GM18861 (cell line): ENCODE data around the gene IL1R1.

Experiments
- ATAC-seq: cut with Tn5 transposase; IDR thresholded peaks from one replicate; pipeline ENCODE4 v1.9.1; 2021; ENCODE audit not compliant: unreplicated experiment

Gene IL1R1

GRCh38 chr2:102137138-102137537 lies 5.4 kb upstream of the IL1R1 start:
- ATAC-seq, result no peak

DNA sequence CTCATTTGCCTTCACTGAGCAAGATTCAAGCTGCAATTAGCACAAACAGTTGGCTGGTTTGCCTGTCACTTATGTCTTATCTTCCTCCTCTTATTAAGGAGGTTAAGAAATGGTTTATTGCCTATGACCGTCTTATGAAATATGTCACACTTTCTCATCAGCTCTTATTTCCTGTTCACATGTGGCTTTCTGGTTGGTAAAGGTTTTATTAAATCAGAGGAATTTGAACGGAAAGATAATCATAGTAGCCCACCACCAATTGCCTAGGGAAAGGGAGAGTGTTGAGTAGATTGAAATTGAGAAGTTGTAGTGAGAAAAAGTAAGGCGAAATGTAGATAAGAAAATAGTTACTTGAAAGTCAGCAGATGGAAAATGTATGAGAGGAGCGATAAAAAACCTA lies 4.2 kb upstream of the IL1R1 start:
- no peak for ATAC-seq

- no peak for ATAC-seq
Observed at GRCh38 chr2:102139851-102140250, 2.7 kb upstream of the IL1R1 start.

DNA sequence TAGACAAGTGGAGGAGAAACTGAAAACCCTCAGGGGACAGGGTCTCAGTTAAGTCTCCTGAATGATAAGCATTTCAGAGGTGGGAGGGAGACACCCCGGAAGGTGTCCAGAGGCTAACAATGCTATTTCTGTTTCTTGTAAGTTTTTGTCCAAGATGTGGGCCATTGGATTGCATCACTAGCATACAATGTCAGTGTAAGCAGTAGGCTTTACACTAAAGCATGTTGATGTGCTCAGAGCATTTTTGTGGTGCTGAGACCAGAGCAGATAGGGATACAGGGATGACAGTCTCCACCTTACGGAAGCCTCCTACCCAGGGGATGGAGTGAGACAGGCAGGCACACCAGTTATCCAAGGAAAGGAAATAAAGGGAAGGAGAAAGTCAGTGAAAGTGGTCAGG lies 2.2 kb upstream of the IL1R1 start:
- ATAC-seq, result no peak

DNA sequence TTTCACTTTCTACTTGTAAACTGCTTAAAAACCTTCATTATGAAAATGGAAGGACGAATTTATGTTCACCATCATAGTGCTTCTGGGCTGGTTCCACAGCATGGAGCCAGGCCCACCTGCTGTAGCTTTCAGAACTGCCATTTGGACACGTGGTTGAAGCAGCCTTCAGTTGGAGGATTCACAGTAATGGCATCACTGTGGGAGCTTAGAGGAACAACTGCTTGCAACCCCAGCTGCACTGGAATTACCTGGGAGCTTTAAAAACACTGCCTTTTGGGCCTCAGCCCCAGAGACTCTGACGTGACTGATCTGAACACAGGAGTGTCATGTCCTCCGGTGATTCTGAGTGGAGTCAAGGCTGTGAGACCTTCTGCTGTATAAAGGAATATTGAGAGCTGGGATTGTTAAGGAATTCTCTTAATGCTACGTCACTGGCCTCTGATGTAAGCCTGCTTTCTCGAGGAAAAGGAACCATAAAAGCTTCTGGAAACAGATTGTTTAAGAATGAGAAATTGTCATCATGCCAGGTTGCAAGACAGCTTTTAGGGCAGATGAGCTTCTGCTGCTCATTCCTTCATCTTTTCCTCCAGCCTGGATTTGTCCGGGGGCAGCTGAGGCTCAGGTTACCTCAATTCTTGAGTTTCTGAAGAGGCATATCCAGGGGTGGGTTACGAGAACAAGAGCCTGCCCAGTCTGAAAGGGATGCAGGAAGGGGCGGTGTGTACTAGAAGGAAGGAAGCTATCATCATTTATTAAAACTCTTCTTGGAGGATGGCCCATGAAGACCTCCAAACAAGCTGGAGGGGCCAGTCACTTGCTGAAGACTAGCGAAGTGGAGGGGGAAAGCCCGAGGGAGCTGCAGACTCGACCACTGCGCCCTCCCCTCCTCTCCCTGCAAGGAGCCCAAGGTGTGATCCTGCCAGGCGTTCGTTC lies 1.3 kb upstream of the IL1R1 start:
- ATAC-seq, result no peak

DNA sequence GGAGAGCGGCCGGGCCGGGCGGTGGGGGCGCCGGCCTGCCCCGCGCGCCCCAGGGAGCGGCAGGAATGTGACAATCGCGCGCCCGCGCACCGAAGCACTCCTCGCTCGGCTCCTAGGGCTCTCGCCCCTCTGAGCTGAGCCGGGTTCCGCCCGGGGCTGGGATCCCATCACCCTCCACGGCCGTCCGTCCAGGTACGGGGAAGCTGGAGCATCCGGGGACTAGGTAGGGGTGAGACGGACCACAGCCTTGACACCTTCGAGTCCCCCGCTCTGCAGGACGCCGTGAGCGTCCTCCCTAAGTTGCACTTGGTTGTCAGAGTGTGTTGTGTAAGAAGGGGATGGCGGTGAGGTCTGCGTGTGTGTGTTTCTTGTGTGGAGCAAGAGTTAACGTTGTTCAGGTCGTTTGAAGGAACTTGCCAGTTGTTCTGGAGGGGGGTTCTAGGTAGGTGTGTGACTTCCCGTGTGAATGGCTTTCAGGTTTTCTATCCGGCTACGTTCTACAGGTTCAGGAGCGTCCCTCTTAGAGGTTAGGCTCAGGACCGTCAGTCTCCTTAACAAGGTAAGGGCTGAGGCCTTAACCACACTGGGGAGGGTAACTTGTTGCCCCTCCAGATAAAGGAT lies 393 bp downstream of the IL1R1 start:
- ATAC-seq, result no peak

DNA sequence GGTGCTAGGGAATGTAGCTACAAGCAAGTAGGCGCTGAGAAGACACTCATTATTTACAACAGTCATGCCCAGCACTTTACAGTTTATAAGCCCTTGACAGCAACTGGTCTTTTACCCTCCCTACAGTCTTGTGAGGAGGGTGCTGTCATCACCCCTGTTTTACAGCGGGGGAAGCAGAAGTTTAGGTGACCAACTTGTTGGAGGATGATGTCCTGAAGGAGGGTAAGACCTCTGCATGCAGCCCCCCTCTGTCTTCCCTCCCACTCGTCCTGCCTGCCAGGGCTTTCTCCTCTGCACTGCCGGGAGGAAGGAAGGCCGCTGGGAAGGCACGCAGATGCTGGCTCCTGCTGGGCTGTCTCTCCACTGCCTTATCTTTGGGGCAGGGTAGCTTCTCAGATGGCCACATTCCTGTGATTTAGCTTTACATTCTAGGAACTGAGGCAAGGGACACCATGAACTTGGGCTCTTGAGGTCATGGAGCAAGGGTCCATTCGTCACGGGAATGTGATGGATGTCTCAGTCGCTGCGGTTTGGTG lies 972 bp downstream of the IL1R1 start:
- no peak for ATAC-seq

DNA sequence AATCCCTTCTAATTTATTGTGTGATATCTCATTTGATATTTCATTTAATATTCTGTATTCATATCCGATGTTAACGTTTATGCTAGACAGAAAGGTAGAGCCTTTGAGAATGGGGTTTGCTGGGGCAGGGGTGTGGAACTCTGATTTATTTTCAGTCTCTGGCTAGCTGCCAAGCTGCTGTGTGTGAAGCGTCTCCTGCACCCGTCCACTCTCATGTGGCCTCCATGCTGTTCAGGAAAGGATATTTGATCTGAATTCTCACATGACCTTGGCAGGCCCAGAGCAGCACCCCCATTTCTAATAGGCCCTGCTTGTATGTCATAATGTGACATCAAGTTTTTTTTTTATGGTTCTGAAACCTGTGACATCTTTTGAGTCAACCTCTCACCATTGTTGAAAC lies 1.6 kb downstream of the IL1R1 start:
- no peak for ATAC-seq

GRCh38 chr2:102145107-102145506 lies 2.6 kb downstream of the IL1R1 start:
- no peak for ATAC-seq

DNA sequence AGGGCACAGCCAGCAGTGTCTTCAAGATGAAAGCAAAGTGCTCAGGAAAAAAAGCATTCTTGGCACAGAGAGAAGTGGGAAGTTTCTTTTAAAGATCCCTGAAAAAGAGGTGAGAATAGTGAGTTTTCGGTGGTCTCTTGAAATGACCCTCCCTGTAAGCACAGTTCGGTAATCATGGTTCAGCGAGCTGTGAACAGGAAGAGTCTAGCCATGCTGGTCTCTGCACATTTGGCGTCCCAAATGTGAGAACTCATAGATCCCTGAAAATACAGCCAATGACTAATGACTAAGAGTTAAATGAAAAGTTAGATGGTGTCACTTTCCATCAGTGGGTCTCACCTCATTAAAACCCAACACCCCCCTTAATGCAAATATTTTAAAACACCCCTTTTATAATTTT lies 3.4 kb downstream of the IL1R1 start:
- no peak for ATAC-seq

DNA sequence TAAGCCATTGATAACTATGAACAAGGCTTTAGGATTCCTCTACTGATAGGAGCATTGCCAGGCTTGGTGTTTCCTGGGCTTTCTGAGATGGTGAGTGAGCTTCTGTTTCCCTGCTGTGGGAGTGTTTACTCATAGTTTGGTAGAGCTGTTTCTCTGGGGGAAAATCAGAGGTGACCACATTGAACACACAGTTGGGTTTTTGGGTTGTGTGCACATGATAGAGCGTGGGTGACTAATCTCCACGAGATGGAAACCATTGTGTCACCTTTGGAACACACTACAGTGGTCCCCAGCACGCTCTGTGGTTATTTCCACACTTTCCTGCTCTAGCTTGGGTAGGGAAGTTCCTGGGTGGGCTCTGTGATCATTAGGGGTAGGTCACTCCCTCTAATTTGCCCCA lies 5.4 kb downstream of the IL1R1 start:
- no peak for ATAC-seq

DNA sequence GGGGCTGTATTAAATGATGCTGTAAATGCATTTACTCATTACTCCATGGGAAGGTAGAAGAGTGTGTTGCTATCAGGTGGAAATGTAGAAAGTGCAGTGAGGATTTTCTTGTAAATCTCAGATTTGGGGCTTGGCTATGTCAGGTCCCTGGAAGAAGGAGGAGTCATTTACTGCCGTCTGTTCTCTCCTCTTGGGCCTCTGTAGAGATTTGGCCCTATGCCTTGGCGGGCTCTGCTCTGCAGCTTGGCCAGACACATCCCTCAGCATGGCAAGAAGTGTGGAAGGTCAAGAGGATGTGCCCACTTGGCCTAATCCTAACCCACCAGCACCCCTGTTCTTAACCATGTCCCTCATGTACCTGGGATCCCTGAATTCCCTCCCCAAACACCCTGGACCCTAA lies 6.7 kb downstream of the IL1R1 start:
- ATAC-seq, result no peak

- ATAC-seq, result no peak
Observed at GRCh38 chr2:102149644-102150455, 7.3 kb downstream of the IL1R1 start.

DNA sequence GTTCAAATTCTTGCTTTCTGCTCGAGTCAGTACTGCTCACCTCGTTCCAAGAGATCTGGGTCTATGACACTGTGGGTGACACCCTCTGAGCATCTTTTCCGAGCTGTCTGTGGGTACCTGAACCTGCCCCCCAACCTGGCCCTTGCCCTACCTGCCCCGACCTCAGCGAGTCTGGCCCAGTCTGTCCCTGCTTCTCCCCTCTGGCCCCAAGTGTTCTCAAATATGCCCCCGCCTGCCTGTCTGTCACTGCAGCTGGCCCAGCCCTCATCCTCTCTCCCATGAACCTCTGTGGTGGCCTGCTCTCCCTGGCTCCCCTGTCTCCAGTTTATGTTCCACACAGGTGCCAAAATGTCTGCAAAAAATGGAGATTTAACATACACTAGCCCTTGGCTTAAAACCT lies 11.8 kb downstream of the IL1R1 start:
- no peak for ATAC-seq

- ATAC-seq, result no peak
Observed at GRCh38 chr2:102154946-102155702, 12.6 kb downstream of the IL1R1 start.

DNA sequence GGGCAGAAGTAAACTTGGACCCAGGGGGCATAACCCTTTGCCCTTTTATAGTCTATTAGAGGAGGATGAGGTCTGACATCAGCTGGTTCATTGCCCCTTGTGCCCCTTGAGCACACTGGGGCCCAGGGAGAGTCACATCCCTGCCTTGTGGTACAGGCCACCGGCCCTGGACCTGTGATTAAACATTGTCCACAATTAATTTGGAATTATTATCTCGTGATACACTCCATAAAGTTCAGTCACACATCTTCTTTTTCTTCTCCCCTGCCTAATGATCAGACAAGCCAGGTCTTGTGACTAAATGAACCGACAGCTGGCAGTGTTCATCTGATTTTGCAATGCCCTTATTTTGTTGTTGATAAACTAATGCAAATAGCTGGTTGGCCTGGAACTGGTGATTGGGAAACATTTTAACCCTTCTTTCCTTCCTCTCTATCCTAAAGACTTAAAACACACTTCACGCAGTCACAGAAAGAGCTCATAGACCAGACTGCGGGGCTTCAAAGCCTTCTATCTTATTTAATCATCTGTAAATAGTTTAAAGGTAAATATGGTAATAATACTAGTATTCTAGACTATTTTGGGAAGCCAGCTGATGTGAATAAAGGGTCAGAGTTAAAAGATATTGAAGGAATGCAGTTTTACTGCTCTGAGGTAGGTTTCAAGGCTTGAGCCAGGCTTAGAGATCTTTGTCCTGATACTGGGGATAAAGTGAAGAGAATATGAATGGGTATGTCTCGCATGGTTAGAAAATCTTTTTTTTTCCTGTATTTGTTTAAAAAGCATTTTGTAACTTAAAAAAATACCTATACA lies 13.4 kb downstream of the IL1R1 start:
- no peak for ATAC-seq

GRCh38 chr2:102158011-102158755 lies 15.6 kb downstream of the IL1R1 start:
- ATAC-seq, result no peak

GRCh38 chr2:102159295-102159694 lies 16.7 kb downstream of the IL1R1 start:
- no peak for ATAC-seq

DNA sequence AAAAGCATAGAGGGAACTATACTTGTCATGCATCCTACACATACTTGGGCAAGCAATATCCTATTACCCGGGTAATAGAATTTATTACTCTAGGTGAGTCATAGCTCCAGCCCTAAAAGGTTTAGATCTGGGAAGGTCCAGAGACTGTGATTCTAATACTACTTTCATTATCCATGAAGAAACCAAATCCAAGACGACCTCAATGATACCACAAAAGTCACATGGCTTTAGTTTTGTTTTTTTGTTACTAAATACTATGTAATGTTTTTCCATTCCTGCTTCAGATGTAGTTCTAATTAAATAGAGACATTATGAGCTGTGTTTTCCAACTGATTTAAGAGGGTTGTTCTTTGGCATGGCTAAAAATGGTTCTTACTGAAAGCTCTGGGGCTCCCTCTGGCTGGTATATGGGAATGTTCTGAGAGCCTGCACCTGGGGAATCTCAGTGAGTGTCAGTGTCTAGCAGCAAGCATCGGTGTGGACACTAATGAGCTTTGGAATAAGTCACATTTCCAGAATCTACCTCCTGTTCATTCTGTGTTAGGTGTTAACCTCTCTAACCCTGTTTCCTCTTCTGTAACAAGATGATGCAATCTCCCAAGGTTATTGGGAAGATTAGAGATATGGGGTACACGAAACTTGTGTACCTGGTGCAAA lies 23.8 kb downstream of the IL1R1 start:
- no peak for ATAC-seq
